Fibroblast of the conjunctiva (primary cell): ENCODE results near the gene CACNB3.

ENCODE experiments used
- DNase-seq: peaks from one replicate; pipeline ENCODE4 v3.0.0-alpha.2; 2010; ENCODE audit warnings: low read depth

CACNB3 gene

DNA sequence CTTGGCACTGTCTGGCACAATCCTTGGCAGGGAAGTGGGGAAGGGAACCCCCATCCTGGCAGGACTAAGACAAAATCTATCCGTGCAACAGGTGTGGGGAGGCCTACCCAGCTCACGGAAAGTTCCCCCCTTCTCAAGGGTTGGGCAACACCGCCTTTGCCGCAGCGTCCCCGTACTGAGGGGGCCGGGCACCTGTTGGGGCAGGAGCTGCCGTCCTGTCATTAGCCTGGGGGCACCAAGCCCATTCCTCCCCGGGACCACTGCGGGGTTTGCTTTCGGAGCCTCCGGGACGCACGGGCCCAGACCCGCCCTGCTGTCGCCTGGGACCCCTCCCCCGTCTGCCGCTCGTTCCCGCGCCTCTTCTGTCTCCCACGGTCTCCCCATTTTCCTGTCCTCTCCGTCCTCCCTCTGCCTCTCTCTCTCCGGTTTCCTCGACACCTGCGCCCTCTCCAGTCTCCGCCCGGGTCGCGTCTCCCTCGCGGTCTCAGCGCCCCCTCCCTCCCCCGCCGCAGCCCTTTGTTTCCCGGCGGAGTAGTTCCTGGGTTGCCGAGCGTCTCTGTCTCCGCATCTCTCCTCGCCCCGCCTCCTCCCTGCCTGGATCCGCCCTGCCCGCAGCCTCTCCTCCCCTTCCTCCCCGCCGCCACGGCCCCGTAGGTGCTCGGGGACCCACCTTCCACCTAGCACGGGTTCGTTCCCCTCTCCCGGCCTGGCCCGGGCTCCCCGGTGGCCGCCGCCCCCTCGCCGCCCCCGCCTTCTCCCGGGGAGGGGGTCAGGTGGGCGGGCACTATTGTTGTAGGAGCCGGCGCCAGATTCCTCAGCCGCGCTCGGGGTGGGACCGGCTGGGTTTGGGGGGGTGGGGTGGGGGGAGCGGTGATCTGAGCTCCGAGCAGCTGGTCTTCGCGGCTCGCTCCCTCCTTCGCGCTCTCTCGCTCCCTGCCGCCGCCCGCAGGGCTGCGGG lies at the start of gene CACNB3:
CACNB3 (plus strand) TSS at position 624 of the 958 bp plus-strand sequence. CDS start 434 bp downstream, outside the sequence.
- no peak for DNase-seq

DNA sequence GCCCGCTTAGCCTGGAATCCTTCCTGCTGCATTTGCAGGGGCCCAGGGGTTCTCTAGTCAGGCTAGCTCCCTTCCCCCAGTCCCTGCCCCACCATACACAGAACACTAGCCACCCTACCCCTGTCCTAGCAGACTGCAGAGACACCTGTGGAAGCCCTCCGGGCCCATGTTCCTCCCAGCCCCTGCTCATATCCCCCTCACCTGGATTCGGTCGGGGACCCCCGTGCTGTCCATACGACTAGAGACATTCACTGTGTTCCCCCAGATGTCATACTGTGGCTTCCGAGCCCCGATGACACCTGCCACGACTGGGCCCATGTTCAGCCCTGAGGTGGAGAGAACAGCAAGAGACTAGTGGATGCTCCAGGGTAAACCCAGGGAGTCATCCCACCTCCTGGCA lies 49.6 kb upstream of the CACNB3 start:
- no peak for DNase-seq

DNA sequence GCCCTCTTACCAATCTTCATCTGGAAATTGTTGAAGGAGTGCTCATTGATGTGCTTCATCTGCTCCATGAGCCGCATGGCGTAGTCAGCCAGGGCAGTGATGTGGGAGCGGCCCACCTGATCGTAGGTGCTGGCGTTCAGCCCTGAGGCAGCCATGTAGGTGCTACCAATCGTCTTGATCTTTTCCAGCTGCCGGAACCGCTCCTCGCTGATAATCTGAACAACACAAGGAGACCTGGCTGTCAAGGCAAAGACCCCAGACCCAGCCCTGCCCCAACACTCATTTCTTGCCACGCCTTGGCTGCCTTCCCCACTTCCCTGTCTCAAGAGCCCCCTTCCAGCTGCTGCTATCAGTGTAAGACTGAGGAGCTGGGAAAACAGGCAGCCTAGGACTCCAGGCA lies 47.5 kb upstream of the CACNB3 start:
- no peak for DNase-seq

- no peak for DNase-seq
These were observed 46.6 kb upstream of the CACNB3 start for GRCh38 chr12:48771588-48772112.

DNA sequence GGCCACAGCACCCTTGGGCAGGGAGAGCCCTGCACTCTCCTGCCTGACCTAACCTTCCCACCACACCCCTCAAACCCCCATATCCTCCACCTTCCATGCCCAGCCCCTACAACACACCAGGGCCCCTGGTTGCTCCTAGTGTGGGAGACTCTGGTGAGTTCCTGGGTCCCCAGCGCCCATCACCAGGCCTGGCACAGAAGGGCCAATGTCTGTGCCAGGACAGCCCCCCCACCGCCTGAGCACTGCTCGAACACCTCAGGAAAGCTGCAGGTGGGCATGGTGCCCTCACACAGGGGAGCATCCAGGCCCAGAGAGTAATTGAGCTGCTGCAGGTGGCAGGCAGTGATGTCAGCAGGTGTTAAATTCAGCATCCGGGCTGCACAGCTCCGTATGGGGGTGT lies 44.6 kb upstream of the CACNB3 start:
- no peak for DNase-seq

GRCh38 chr12:48774516-48774915 lies 43.8 kb upstream of the CACNB3 start:
- no peak for DNase-seq

- no peak for DNase-seq
These were observed 43.0 kb upstream of the CACNB3 start for GRCh38 chr12:48775299-48775698.

- no peak for DNase-seq
These were observed 42.2 kb upstream of the CACNB3 start for GRCh38 chr12:48775991-48776649.

- no peak for DNase-seq
These were observed 41.3 kb upstream of the CACNB3 start for GRCh38 chr12:48776956-48777355.

DNA sequence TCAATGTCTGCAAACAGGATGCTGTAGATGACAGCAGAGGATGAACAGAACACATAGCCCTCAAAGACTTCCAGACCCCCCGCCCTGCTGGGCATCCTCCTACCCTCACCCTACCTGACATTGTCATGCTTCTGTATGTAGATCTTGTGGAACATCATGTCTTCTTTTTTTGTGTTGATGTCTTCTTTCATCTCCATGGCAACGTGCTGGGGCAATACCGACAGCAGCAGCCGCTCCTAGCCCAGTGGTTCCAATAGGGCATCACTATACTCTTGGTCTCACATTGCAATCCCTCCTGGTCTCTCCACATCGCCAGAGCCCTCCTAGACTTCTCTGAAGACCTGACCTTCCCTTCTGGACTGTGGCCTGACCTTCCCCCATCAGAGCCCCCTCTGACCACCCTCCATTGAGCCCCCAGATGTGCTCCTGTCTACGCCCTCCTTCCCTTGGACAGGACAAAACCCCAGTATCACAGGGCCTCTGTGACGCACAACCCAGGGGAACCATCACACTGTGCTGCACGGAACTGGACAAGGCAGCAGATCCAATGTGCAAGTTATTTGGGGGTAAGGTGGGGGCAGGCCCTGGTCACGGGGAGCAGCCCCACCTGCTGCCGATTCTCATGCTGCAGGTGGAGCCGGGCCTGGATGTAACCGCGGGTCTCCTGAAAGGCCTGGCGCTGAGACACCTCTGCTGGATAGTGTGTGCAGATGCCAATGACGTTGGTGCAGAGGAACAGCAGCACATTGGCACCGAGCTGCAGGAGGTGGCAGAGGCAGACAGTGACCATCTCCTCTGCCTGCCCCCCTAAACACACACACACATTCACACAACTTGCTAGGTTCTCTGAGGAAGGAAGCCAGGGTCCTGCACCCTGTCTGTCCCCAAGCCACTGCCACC lies 40.5 kb upstream of the CACNB3 start:
- no peak for DNase-seq

- DNase-seq = peak; percentile 64
These were observed 38.4 kb upstream of the CACNB3 start for GRCh38 chr12:48779869-48780268.

- DNase-seq = no peak
These were observed 37.8 kb upstream of the CACNB3 start for GRCh38 chr12:48780381-48781025.

GRCh38 chr12:48781750-48782456 lies 36.4 kb upstream of the CACNB3 start:
- DNase-seq = no peak

GRCh38 chr12:48782457-48783395 lies 35.6 kb upstream of the CACNB3 start:
- DNase-seq = no peak

DNA sequence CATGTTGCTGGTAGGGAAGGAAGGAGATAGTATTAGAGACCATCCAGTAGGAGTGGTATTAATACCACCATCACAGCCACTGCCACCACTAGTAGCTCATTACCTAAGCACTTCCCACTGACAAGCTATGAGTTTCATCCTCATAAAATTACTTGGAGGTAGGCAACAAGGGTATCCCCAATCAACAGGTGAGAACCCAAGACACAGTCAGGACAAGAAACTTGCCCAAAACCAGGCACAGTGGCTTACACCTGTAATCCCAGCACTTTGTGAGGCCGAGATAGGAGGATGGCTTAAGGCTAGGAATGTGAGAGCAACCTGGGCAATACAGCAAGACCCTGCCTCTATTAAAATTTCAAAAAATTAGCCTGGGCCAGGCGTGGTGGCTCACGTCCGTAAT lies 34.9 kb upstream of the CACNB3 start:
- DNase-seq = no peak

DNA sequence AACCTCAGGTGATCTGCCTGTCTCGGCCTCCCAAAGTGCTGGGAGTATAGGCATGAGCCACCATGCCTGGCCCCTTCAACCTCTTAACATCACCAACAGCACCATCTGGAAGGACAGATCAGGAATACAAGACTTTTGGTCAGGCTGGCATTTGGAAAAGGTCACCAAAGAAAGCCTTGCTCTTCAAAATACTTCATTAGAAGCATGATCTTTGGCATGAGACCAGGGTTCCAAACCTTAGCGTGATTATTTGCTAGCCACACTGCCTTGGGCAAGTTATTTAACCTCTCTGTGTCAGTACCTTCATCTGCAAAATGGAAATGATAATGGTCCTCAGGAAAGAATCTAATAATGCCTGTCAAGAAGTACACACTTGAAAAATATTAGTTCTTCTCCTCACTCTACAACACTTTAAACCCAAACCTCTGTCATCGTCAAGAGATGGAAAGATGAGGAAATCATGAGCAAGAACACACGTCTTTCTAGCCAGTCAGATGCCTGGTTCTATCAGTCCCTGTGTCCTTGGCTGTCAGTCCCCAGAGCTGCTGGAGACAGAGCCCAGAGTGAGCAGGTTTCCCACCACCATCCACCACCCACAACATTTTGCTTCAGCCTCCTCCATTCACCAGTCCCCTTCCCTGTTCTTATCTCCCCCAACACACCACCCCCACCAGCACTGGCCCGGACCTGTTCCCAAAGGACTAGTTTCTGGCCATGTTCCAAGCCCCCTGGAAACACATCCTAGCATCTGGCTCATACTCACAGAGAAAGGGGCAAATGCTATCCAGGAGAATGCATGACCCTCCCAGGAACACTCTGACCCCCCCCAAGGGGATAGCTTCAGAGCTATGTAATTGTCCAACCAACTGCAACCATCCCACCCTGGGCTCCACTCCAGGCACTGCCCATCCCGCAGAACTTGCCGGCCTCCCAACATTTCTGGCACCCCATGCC lies 31.4 kb upstream of the CACNB3 start:
- DNase-seq = no peak

DNA sequence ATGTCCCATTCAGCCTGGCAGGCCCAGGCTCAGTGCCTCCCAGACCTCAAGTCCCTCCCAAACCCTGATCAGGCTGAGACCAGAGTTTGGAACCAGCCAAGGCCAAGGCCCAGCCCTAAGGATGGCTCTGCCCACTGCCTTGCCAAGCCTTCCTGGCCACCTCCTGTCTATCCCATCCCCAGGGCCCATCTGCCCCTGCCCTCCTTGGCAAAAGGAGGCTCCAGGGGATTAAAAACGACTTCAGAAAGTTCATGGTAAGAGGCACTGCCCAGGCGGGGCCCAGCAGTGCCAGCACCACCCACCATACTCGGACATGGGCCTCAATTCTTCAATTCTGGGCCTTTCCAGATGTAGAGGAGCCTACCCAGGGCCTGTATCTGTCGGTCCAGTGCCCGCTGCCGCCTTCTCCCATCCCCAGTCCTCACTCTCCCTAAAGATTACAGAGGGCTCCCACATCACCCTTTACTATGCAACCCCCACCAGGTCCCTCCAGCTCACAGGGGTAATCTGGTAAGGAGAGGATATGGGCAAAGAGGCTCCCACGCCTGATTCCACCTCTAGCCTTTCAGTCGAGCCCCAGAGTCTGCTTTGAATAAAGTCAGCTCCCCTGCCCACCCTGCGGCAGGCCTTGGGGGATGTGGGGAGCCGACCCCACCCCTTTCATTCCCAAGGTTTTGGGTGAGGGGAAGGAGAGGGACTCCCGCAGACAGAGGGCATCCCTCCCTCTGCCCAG lies 30.3 kb upstream of the CACNB3 start:
- no peak for DNase-seq

- DNase-seq = no peak
These were observed 29.8 kb upstream of the CACNB3 start for GRCh38 chr12:48788524-48788853.
